DMS114 treated with DMSO at 0.1 percent for 48 hours (cell line): ENCODE results near the gene CLBA1.

Experiments used
- DNase-seq: peaks from one replicate; lab custom pipeline; 2025; ENCODE audit not compliant: unreplicated experiment; lab: John Stamatoyannopoulos, UW

Gene CLBA1

DNA sequence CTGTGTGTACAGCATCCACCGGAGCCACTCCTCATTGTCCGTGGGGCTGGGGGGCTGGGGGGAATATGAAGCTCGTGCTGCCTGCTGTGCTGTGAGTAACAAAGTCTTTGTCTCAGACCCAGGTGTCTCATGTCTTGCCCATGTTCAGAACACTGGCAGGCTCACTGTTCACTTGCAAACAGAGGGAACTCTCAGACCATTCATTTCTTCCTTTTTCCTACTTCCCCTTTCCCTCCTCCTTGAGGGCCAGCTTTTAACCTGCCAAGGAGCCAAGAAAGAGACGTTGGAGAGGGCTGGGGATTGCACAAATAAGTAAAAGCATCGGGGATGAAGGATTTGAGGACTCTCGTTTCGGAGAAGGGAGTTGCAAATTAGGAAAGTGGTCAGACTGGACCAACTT, 58.1 kb downstream of the CLBA1 start:
- no peak for DNase-seq
